DND-41 (cell line): ENCODE results near the gene RUNX2.

ENCODE experiments used
- ATAC-seq: fragments of 200-7000 bp; cut with Tn5 transposase; 3 replicates; pipeline ENCODE4 v1.9.1; 2021; ENCODE audit warnings: low read depth; ENCODE audit not compliant: insufficient read depth
- DNase-seq: peaks from one replicate; pipeline ENCODE4 v3.0.0-alpha.2; 2020
- H2AFZ ChIP-seq: 2 replicates; pipeline ENCODE4 v1.6.0; 2012; ENCODE audit warnings: low read depth, low read length
- H3K27ac ChIP-seq: 2 replicates; pipeline ENCODE4 v1.5.1; 2012; ENCODE audit warnings: low read length, inconsistent platforms
- H3K27me3 ChIP-seq: fragments of 200-600 bp; sonication (generic); 2 replicates; pipeline ENCODE4 v1.6.0; 2012; ENCODE audit warnings: low read length, mild to moderate bottlenecking, inconsistent platforms; ENCODE audit not compliant: insufficient read depth, poor library complexity
- H3K36me3 ChIP-seq: 2 replicates; pipeline ENCODE4 v1.5.1; 2012; ENCODE audit warnings: low read length, inconsistent platforms; ENCODE audit not compliant: insufficient read depth
- H3K4me1 ChIP-seq: 2 replicates; pipeline ENCODE4 v1.5.1; 2012; ENCODE audit warnings: mild to moderate bottlenecking, low read length; ENCODE audit not compliant: insufficient read depth
- H3K4me2 ChIP-seq: 2 replicates; pipeline ENCODE4 v1.6.0; 2012; ENCODE audit warnings: mild to moderate bottlenecking, moderate library complexity, low read length, inconsistent platforms; ENCODE audit not compliant: insufficient read depth
- H3K4me3 ChIP-seq, 2 experiments: fragments of 200-600 bp in 1 of 2; shearing (Covaris generic) in 1 of 2; 2 replicates each; pipeline ENCODE4 v1.5.1; 2012 to 2016; ENCODE audit warnings: inconsistent platforms in 2 of 2, low read length in 2 of 2, mild to moderate bottlenecking in 2 of 2, low read depth in 1 of 2, moderate library complexity in 1 of 2
- H3K79me2 ChIP-seq: 2 replicates; pipeline ENCODE4 v1.6.0; 2012; ENCODE audit warnings: low read length, inconsistent platforms; ENCODE audit not compliant: insufficient read depth
- H3K9ac ChIP-seq: 2 replicates; pipeline ENCODE4 v1.6.0; 2012; ENCODE audit warnings: low read depth, mild to moderate bottlenecking, inconsistent platforms, low read length, moderate library complexity
- H3K9me3 ChIP-seq: 2 replicates; pipeline ENCODE4 v1.5.1; 2012; ENCODE audit warnings: low read length, moderate library complexity, mild to moderate bottlenecking, inconsistent platforms; ENCODE audit not compliant: insufficient read depth, severe bottlenecking
- H4K20me1 ChIP-seq: 2 replicates; pipeline ENCODE4 v1.6.0; 2012; ENCODE audit warnings: low read length; ENCODE audit not compliant: insufficient read depth
- CTCF ChIP-seq: IDR thresholded peaks from 2 replicates; pipeline ENCODE4 v1.5.1; 2012; ENCODE audit warnings: borderline replicate concordance, low read length, moderate library complexity, mild to moderate bottlenecking; ENCODE audit not compliant: poor library complexity, severe bottlenecking; ENCODE audit errors: extremely low read depth
- EZH2 ChIP-seq: IDR thresholded peaks from 3 replicates; pipeline ENCODE4 v1.6.1; 2012; ENCODE audit warnings: borderline replicate concordance, low read depth, mild to moderate bottlenecking, moderate library complexity, low read length, inconsistent platforms; ENCODE audit not compliant: severe bottlenecking

RUNX2 gene

DNA sequence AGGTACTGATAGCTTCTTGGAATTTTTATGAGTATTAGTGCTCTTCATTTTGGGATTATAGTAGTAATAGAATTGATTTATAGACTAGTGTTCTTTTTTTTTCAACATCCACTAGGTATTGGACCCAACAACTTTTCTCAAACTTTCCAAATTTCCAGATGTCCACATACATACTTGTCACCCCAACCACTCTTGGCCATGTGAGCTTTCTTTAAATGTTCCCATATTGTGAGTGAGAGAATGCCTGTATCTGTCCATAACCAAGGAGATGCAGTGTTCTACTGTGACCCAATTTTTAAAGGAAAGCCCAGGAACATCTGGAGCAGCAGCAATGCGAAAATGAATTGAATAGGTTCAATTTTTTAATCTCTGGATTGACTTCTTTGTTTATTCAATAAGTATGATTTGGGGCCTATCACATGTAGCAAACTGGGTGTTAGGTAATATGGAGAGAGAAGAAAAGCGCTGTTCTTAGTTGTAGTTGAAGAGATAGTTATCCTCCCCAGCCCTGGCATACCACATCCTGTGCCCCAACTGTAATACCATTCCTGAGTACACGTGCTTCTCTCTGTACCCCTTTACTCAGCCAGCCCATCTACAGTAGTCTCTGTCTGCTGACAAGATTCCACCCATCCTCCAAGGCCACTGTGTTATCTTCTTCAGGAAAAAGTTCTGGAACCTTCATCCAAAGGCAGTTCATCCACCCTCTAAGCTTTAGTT, 166.4 kb downstream of the RUNX2 start:
- peak; percentile 80 for DNase-seq
- peak overlapping the region; percentile 50 for H3K4me2 ChIP-seq
- no peaks in the 10 kb centered on the region for H4K20me1 ChIP-seq
- H3K4me3 ChIP-seq = no peak overlapping the region
- H3K4me1 ChIP-seq = peaks cover 74% of the 10 kb centered on the region
- ATAC-seq = peak; percentile 86
- H2AFZ ChIP-seq = peak overlapping the region; percentile 65
- no peaks in the 10 kb centered on the region for H3K27me3 ChIP-seq
- H3K36me3 ChIP-seq = peaks cover 26% of the 10 kb centered on the region; the same call in 1 of the 2 replicates
- TF ChIP-seq EZH2 (no peak), CTCF (no peak)
- H3K79me2 ChIP-seq = no peaks in the 10 kb centered on the region
- peak overlapping the region; percentile 90 for H3K27ac ChIP-seq
- H3K9me3 ChIP-seq = no peaks in the 10 kb centered on the region
- H3K9ac ChIP-seq = peak overlapping the region; percentile 52

GRCh38 chr6:45495429-45496084, 167.4 kb downstream of the RUNX2 start:
- TF ChIP-seq CTCF (no peak), EZH2 (no peak)
- Histone ChIP-seq H3K79me2 (no peaks in the 10 kb centered on the region), H3K9ac (peak overlapping the region; percentile 52), H2AFZ (peak overlapping the region; percentile 9; the same call in 1 of the 2 replicates), H3K4me2 (peak overlapping the region; percentile 50), H3K4me3 (no peak overlapping the region), H4K20me1 (no peaks in the 10 kb centered on the region), H3K4me1 (peaks cover 66% of the 10 kb centered on the region), H3K27me3 (no peaks in the 10 kb centered on the region), H3K9me3 (no peaks in the 10 kb centered on the region), H3K36me3 (peaks cover 27% of the 10 kb centered on the region; the same call in 1 of the 2 replicates), H3K27ac (peak overlapping the region; percentile 90)
- ATAC-seq = peak; percentile 79
- peak; percentile 80 for DNase-seq

GRCh38 chr6:45496085-45496433, 167.9 kb downstream of the RUNX2 start:
- Histone ChIP-seq H3K4me1 (peaks cover 66% of the 10 kb centered on the region), H3K79me2 (no peaks in the 10 kb centered on the region), H2AFZ (no peak overlapping the region), H4K20me1 (no peaks in the 10 kb centered on the region), H3K4me2 (peak overlapping the region; percentile 50), H3K9ac (peak overlapping the region; percentile 52), H3K27me3 (no peaks in the 10 kb centered on the region), H3K36me3 (peaks cover 32% of the 10 kb centered on the region; the same call in 1 of the 2 replicates), H3K4me3 (0 out of 4 replicates have a peak overlapping the region, but pooled peaks of 1 of the 2 experiments have one; percentile 16), H3K9me3 (no peaks in the 10 kb centered on the region), H3K27ac (peak overlapping the region; percentile 90)
- DNase-seq (no peak), ATAC-seq (peak; percentile 9)
- TF ChIP-seq EZH2 (no peak), CTCF (no peak)
